Measurements from ENCODE around the gene DBN1. TPM values are rescaled to one million over a fixed set of nuclear protein-coding genes. Genes with fewer than 3 reads are reported as not detected.

DBN1 gene
- total RNA-seq, 4 donors from 2014 or later = 89.8 to 139 (median 111) TPM

- H3K4me3 ChIP-seq = no peak overlapping the region
- no peak for DNase-seq (ENCODE audit: low spot score in 2 of 2)
- no peak for TF ChIP-seq EP300 (IDR thresholded peaks at IDR 0.05)
- no peaks in the 10 kb centered on the region for H3K27me3 ChIP-seq
- peaks cover 0 to 32% (median 13%) of the 10 kb centered on the region in 4 donors for H3K4me1 ChIP-seq
- H3K27ac ChIP-seq = peak overlapping the region in 1 of 4 donors; percentile 6
- H3K9me3 ChIP-seq = no peaks in the 10 kb centered on the region
- 73 to 84% methylated on average over 11 of the region's 11 CpGs for WGBS, 2 donors
- H3K36me3 ChIP-seq = peaks cover 0 to 60% (median 0%) of the 10 kb centered on the region in 3 donors
Observed at GRCh38 chr5:177459357-177459756, 14.1 kb downstream of the DBN1 start.

- TF ChIP-seq CTCF (IDR thresholded peaks at IDR 0.05) (no peak), EP300 (IDR thresholded peaks at IDR 0.05) (no peak), POLR2A (IDR thresholded peaks at IDR 0.05) (no peak)
- Histone ChIP-seq H3K27me3 (no peaks in the 10 kb centered on the region), H3K4me3 (no peak overlapping the region), H3K4me1 (peaks cover 0 to 36% (median 17%) of the 10 kb centered on the region in 4 donors), H3K36me3 (peaks cover 0 to 58% (median 0%) of the 10 kb centered on the region in 3 donors), H3K9me3 (no peaks in the 10 kb centered on the region), H3K27ac (peak overlapping the region in 1 of 4 donors; percentile 6)
- 84% methylated on average over 13 to 14 of the region's 14 CpGs for WGBS, 2 donors
- DNase-seq (ENCODE audit: low spot score in 2 of 2) = no peak
Observed at GRCh38 chr5:177458912-177459350, 14.5 kb downstream of the DBN1 start.

GRCh38 chr5:177457852-177458681, 15.4 kb downstream of the DBN1 start:
- Histone ChIP-seq H3K27ac (peak overlapping the region in 2 of 4 donors; percentile 63 to 65), H3K9me3 (no peaks in the 10 kb centered on the region), H3K4me1 (peaks cover 0 to 42% (median 23%) of the 10 kb centered on the region in 4 donors), H3K36me3 (peaks cover 0 to 49% (median 0%) of the 10 kb centered on the region in 3 donors), H3K27me3 (peaks cover 0 to under 1% of the 10 kb centered on the region in 2 donors), H3K4me3 (no peak overlapping the region)
- 49 to 70% methylated on average over 5 to 15 of the region's 20 CpGs for WGBS, 2 donors
- no peak for DNase-seq (ENCODE audit: low spot score in 2 of 2)
- TF ChIP-seq EP300 (IDR thresholded peaks at IDR 0.05) (no peak), POLR2A (IDR thresholded peaks at IDR 0.05) (no peak), CTCF (IDR thresholded peaks at IDR 0.05) (no peak)

GRCh38 chr5:177456976-177457851, 16.2 kb downstream of the DBN1 start:
- TF ChIP-seq CTCF (IDR thresholded peaks at IDR 0.05) (peak; percentile 55 to 80 (median 73)), EP300 (IDR thresholded peaks at IDR 0.05) (no peak)
- H3K9me3 ChIP-seq = no peaks in the 10 kb centered on the region
- H3K36me3 ChIP-seq = peaks cover 0 to 42% (median 0%) of the 10 kb centered on the region in 3 donors
- WGBS, 2 donors = 63 to 64% methylated on average over 15 to 24 of the region's 24 CpGs
- no peak overlapping the region for H3K4me3 ChIP-seq
- H3K27me3 ChIP-seq = peaks cover 0 to 9% of the 10 kb centered on the region in 2 donors
- H3K27ac ChIP-seq = peak overlapping the region; percentile 3 to 74 (median 43)
- DNase-seq (ENCODE audit: low spot score in 2 of 2) = peak; percentile 66 to 79
- peaks cover 0 to 41% (median 23%) of the 10 kb centered on the region in 4 donors for H3K4me1 ChIP-seq

GRCh38 chr5:177456591-177456964, 16.9 kb downstream of the DBN1 start:
- peak overlapping the region; percentile 3 to 74 (median 43) for H3K27ac ChIP-seq
- no peaks in the 10 kb centered on the region for H3K9me3 ChIP-seq
- no peak for TF ChIP-seq POLR2A (IDR thresholded peaks at IDR 0.05)
- no peak for TF ChIP-seq CTCF (IDR thresholded peaks at IDR 0.05)
- no peak for TF ChIP-seq EP300 (IDR thresholded peaks at IDR 0.05)
- peaks cover 0 to 15% of the 10 kb centered on the region in 2 donors for H3K27me3 ChIP-seq
- DNase-seq (ENCODE audit: low spot score in 2 of 2) = no peak
- H3K4me3 ChIP-seq = no peak overlapping the region
- peaks cover 0 to 38% (median 23%) of the 10 kb centered on the region in 4 donors for H3K4me1 ChIP-seq
- H3K36me3 ChIP-seq = peaks cover 0 to 35% (median 0%) of the 10 kb centered on the region in 3 donors
- WGBS, 2 donors = 27 to 28% methylated on average over 12 of the region's 12 CpGs

All from tibial nerve (tissue), 4 donors.